ENCODE measurements around the gene CYBA. TPM values are rescaled to one million over a fixed set of nuclear protein-coding genes. Genes with fewer than 3 reads are reported as not detected.
A peak's percentile ranks its signal among the peaks of the same experiment; 100 is the strongest.
"Not testable (repeated sequence)": the region's sequence is repeated elsewhere in the genome, so short reads cannot be mapped to it uniquely, and the experiment has no call there.

CYBA gene
- total and polyA plus RNA-seq, 2 of the 13 experiments (the other 11 are each of a cell fraction or from before 2014, with no cell fraction given), result 196 to 250 TPM

GRCh38 chr16:88669493-88669892, 18.6 kb upstream of the CYBA start:
- in situ Hi-C loops (cut with HindIII; ENCODE audit: extremely low pct_ligation_motif_present, low pct_unique_long_range_greater_than_20kb); H3K27ac ChIP-seq (ENCODE audit: extremely low read length, insufficient read depth, low read length); intact Hi-C loops (cut with micrococcal nuclease; ENCODE audit: unreplicated experiment); H3K4me3 ChIP-seq (replicated peaks in 1 of 3; ENCODE audit: insufficient read depth in 1 of 3, low read depth in 2 of 3, low read length in 3 of 3); H3K27me3 ChIP-seq (ENCODE audit: control insufficient read depth in 1 of 2, insufficient read depth in 2 of 2, low read length in 2 of 2); H3K9ac ChIP-seq (ENCODE audit: insufficient read depth, low read depth, low read length); H4K20me1 ChIP-seq (ENCODE audit: insufficient read depth, low read length); H3K9me3 ChIP-seq (ENCODE audit: low read length); CTCF ChIA-PET (ENCODE audit: low intra/inter-chr PET ratio, low total read pairs); BruUV-seq (replicated peaks); H3K4me2 ChIP-seq (ENCODE audit: low read depth, low read length); FAIRE-seq; H3K36me3 ChIP-seq (replicated peaks in 1 of 2; ENCODE audit: control insufficient read depth in 1 of 2, insufficient read depth in 2 of 2, low read length in 2 of 2); ATAC-seq; H2AFZ ChIP-seq (ENCODE audit: low read length); DNase-seq (ENCODE audit: low spot score): not testable (repeated sequence)
- 97% methylated on average over 8 of the region's 8 CpGs for WGBS (ENCODE audit: low lambda C conversion rate)
- peak; percentile 29; the same call in 1 of the 2 replicates for TF ChIP-seq ZNF768 (CRISPR knock-in tag; IDR thresholded peaks at IDR 0.05)
- POLR2A ChIA-PET, result interaction anchor here (1.2 kb wide), 1 partner anchor 99 kb away, joined by 6 read pairs; the partner anchor contains the start of gene ZC3H18
- H3K79me2 ChIP-seq (ENCODE audit: insufficient read depth, low read length), result peaks cover 17% of the 10 kb centered on the region
- H3K4me1 ChIP-seq (ENCODE audit: insufficient read depth, low read length), result peaks cover 11% of the 10 kb centered on the region

GRCh38 chr16:88667461-88667860, 16.6 kb upstream of the CYBA start:
- ChIA-PET POLR2A (interaction anchor here (1.2 kb wide), 1 partner anchor 20 kb away, joined by 3 read pairs; no protein-coding TSS in a partner anchor), CTCF (ENCODE audit: low intra/inter-chr PET ratio, low total read pairs) (no interaction called here)
- WGBS (ENCODE audit: low lambda C conversion rate), result 94% methylated on average over 5 of the region's 5 CpGs
- Histone ChIP-seq H3K4me1 (ENCODE audit: insufficient read depth, low read length) (peaks cover 16% of the 10 kb centered on the region), H2AFZ (ENCODE audit: low read length) (no peak overlapping the region), H3K4me3 (replicated peaks in 1 of 3; ENCODE audit: insufficient read depth in 1 of 3, low read depth in 2 of 3, low read length in 3 of 3) (no peak overlapping the region), H4K20me1 (ENCODE audit: insufficient read depth, low read length) (peaks cover 2% of the 10 kb centered on the region; the same call in 1 of the 2 replicates), H3K9me3 (ENCODE audit: low read length) (no peaks in the 10 kb centered on the region), H3K4me2 (ENCODE audit: low read depth, low read length) (no peak overlapping the region), H3K79me2 (ENCODE audit: insufficient read depth, low read length) (peaks cover 32% of the 10 kb centered on the region), H3K27ac (ENCODE audit: extremely low read length, insufficient read depth, low read length) (no peak overlapping the region), H3K27me3 (ENCODE audit: control insufficient read depth in 1 of 2, insufficient read depth in 2 of 2, low read length in 2 of 2) (no peaks in the 10 kb centered on the region), H3K9ac (ENCODE audit: insufficient read depth, low read depth, low read length) (no peak overlapping the region), H3K36me3 (replicated peaks in 1 of 2; ENCODE audit: control insufficient read depth in 1 of 2, insufficient read depth in 2 of 2, low read length in 2 of 2) (peaks cover 0 to 7% of the 10 kb centered on the region in 2 experiments; a peak in 3 of 5 replicates)
- no peak for FAIRE-seq
- in situ Hi-C loops (cut with HindIII; ENCODE audit: extremely low pct_ligation_motif_present, low pct_unique_long_range_greater_than_20kb) (no loop called here), intact Hi-C loops (cut with micrococcal nuclease; ENCODE audit: unreplicated experiment) (no loop called here)
- no peak for ATAC-seq
- no peak for DNase-seq (ENCODE audit: low spot score)
- no TSS peak for BruUV-seq (replicated peaks)
- TF ChIP-seq RBFOX2 (IDR thresholded peaks at IDR 0.05; ENCODE audit: low read depth, low read length), result 0 out of 2 replicates have a peak, but pooled peaks have one; percentile 46
- TF ChIP-seq CSRNP2 (CRISPR knock-in tag; conservative IDR thresholded peaks at IDR 0.05; ENCODE audit: low read depth), result no peak
- TF ChIP-seq ZNF687 (CRISPR knock-in tag; IDR thresholded peaks at IDR 0.05), result peak; percentile 36
- TF ChIP-seq KMT2B (CRISPR knock-in tag; IDR thresholded peaks at IDR 0.05), result no peak
- TF ChIP-seq ZNF724P (CRISPR knock-in tag; IDR thresholded peaks at IDR 0.05; ENCODE audit: borderline replicate concordance), result 0 out of 2 replicates have a peak, but pooled peaks have one; percentile 15
- TF ChIP-seq KDM5B (CRISPR knock-in tag; IDR thresholded peaks at IDR 0.05; ENCODE audit: borderline replicate concordance), result 0 out of 2 replicates have a peak, but pooled peaks have one; percentile 29
- TF ChIP-seq SKI (IDR thresholded peaks at IDR 0.05; ENCODE audit: partially characterized antibody), result no peak
- TF ChIP-seq NFKBIZ (CRISPR knock-in tag; IDR thresholded peaks at IDR 0.05), result no peak
- TF ChIP-seq RBM22 (optimal IDR thresholded peaks at IDR 0.05; ENCODE audit: low read length), result peak; percentile 22
- TF ChIP-seq XBP1 (CRISPR knock-in tag; IDR thresholded peaks at IDR 0.05), result no peak
